Measurements from ENCODE around the gene CDK9.

Gene CDK9

GRCh38 chr9:127803507-127804352, 17.9 kb downstream of the CDK9 start:
- no peak for TF ChIP-seq CTCF (conservative IDR thresholded peaks at IDR 0.05; ENCODE audit: low read depth, low read length)
- H3K4me3 ChIP-seq (ENCODE audit: low read depth, low read length): peak overlapping the region; percentile 75
- no peak for DNase-seq (ENCODE audit: low read depth)

GRCh38 chr9:127805620-127806019, 19.8 kb downstream of the CDK9 start:
- TF ChIP-seq CTCF (conservative IDR thresholded peaks at IDR 0.05; ENCODE audit: low read depth, low read length): peak; percentile 68
- H3K4me3 ChIP-seq (ENCODE audit: low read depth, low read length): no peak overlapping the region
- DNase-seq (ENCODE audit: low read depth): peak; percentile 49

GRCh38 chr9:127806871-127807270, 21.0 kb downstream of the CDK9 start:
- DNase-seq (ENCODE audit: low read depth): no peak
- H3K4me3 ChIP-seq (ENCODE audit: low read depth, low read length): no peak overlapping the region

GRCh38 chr9:127808347-127809001, 22.6 kb downstream of the CDK9 start:
- DNase-seq (ENCODE audit: low read depth): no peak
- no peak overlapping the region for H3K4me3 ChIP-seq (ENCODE audit: low read depth, low read length)
- no peak for TF ChIP-seq CTCF (conservative IDR thresholded peaks at IDR 0.05; ENCODE audit: low read depth, low read length)

More at GRCh38 chr9:127806871-127807270, 21.0 kb downstream of the CDK9 start:
- TF ChIP-seq CTCF (conservative IDR thresholded peaks at IDR 0.05; ENCODE audit: low read depth, low read length): no peak

- no peak overlapping the region for H3K4me3 ChIP-seq (ENCODE audit: low read depth, low read length)
These were observed 23.2 kb downstream of the CDK9 start for GRCh38 chr9:127809002-127809539.

More at GRCh38 chr9:127809002-127809539, 23.2 kb downstream of the CDK9 start:
- no peak for TF ChIP-seq CTCF (conservative IDR thresholded peaks at IDR 0.05; ENCODE audit: low read depth, low read length)
- no peak for DNase-seq (ENCODE audit: low read depth)
